RKO (cell line): Measurements from ENCODE around the gene ZNF679.
"Not testable (repeated sequence)": the region's sequence is repeated elsewhere in the genome, so short reads cannot be mapped to it uniquely, and the experiment has no call there.

Source experiments
- DNase-seq: peaks from one replicate; pipeline ENCODE4 v3.0.0-alpha.2; 2016; ENCODE audit warnings: low spot score

The ZNF679 gene

DNA sequence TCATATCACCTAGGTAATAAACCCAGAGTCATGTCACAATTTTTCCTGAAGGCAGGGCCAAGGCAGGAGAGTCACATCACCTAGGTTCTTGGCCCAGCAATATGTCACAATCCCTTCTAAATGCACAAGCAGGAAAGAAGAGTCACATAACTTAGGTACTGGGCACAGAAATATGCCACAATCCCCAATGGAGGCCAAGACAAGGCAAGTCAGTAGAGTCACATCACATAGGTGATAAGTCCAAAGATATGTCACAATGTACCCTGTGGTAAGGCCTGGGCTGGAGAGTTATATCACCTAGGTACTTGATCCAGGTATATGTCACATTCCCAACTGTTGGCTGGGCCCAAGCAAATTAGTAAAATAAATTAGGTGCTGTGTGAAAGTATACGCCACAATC, at the start of gene ZNF679:
Gene ZNF679, plus strand, starts transcription at position 301 of the 400 bp plus-strand sequence. CDS start 20,644 bp downstream, outside the sequence.
- DNase-seq = not testable (repeated sequence)

DNA sequence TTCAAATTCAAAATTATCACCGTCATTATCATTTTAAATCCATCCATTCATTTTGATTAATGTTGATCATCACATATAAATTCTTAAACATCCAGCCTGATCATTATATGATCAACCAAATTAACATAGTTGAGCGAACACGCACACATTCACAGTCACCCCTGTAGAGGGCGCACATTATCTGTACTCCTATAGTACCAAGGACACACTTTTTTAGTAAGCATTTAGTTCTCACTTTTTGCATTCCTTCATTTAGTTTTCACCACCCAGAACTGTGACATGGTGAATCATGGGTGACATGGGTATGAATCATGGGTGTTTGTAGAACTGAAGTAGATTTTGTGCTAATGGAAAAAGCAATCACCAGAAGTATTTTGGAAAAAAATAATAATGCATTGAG, 47.3 kb upstream of the ZNF679 start:
- peak; percentile 89 for DNase-seq

DNA sequence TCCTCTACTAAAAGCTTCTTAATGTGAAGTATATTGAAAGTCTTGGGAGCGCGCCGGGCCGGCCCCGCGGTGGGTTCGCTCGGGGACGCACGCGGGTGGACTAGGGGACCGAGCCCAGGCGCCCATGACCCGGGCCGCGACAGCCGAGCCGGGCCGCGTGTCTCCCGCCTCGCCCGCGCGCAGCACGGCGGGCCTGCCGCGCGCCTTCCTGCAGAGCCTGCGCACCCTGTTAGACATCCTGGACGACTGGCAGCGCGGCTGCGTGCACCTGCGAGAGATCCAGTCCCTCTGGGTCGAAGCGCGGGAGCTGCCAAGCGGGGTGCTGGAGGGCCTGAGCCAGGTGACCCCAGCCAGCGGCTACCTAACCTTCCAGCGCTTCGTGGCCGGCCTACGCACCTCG, 46.7 kb upstream of the ZNF679 start:
- no peak for DNase-seq

DNA sequence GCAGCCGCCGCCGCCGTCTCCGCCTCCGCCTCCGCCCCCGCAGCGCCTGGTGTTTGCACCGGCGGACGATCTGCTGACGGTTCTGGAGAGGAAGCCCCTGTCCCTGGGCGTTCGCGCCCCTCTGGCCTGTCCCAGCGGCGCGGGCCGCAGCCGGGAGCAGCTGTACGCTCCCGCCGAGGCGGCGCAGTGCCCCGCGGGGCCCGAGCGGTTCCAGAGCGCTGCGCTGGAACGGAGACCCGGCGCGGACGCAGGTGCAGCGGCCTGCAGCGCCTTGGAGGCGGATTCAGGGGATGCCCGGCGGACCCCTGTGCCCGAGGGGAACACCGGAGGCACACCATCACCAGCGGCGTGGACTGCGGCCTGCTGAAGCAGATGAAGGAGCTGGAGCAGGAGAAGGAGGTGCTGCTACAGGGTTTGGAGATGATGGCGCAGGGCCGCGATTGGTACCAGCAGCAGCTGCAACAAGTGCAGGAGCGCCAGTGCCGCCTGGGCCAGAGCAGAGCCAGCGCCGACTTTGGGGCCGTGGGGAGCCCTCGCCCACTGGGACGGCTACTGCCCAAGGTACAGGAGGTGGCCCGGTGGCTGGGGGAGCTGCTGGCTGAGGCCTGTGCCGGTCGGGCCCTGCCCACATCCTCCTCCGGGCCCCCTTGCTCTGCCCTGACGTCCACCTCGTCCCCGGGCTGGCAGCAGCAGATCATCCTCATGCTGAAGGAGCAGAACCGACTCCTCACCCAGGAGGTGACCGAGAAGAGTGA, 46.1 kb upstream of the ZNF679 start:
- no peak for DNase-seq

DNA sequence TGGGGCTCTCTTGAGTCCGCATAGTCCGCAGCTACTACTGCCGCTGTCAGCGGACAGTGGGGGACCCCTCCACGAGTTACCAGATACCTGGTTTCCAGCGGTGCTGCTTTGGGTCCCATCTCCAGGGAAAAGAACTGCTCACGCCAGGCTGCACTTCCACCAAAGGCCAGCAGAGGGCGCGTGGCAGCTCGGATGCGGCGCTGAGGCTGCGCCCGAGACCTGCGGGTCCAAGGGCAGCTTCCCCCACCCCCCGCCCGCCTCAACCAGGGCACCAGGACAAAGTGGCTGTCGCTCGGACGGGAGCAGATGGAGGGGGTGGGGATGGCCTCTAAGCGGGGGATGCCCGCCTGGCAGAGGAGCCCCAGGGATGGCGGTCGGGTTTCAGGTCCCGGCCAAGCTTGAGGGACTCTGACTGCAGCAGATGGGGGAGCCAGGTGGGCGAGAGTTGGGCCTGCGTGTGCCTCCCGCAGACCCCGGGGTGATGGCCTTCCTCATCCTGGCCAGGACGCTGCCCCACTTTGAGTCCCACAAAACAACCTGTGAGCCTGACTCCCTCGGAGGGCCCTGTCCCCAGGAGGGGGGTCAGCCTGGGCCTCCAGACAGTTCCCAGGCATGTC, 45.0 kb upstream of the ZNF679 start:
- DNase-seq = no peak

DNA sequence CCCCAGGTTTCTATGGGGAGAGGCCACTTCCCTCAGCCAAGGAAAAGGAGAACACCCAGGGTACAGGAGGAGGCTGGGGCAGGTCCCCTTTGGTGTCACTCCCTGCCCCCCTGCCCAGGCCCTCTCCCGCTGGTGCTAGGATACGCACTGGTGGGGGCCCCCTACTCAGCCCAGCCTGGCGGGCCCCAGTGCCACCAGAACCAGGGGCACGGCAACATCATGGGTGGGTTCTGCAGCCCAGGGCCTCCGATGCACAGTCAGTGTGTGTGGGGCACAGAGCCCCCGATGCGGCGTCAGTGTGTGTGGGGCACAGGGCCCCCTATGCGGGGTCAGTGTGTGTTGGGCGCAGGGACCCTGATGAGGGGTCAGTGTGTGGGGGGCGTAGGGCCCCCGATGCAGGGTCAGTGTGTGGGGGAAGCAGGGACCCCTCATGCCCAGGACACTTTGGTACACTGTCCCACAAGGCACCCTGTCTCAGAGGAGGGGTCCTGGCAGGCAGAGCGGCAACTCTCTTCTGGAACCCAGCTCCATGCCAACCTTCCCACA, 44.4 kb upstream of the ZNF679 start:
- no peak for DNase-seq

DNA sequence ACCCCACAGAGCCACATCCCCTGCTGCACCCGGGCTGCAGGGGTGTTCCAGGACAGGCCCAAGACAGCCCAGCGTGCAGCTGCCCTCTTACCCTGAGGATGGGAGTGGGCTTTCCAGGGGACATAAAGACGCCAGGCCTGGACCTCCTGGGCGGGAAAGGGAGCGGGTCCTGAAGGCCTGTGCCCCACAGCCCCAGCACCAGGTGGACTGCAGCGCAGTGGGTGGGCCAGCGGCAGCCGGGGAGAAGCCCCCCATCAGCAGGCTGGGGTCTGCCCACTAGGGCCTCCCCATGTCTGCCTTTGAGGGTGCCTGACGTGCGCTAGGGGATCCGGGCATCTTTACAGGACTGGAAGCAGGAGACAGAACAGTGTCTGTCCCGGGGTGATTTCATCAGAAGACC, 43.9 kb upstream of the ZNF679 start:
- no peak for DNase-seq

DNA sequence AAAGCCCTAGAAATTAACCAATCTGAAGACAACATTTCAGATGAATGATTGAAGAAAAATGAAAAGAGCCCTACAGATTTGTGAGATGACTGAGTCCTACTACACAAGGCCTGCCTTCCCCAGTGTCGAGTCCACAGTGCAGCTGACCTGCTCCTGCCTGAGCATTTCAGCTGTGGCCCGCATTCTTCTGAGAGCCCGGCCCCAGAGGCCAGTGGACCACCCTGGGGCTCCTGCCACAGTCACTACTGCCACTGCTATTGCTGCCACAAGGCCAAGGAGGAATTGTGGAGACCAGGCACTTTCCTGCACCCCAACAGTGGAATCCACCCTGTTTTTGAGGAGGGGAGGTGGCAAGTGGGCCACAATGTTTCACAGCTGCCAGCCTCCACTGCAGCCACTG, 40.9 kb upstream of the ZNF679 start:
- no peak for DNase-seq

DNA sequence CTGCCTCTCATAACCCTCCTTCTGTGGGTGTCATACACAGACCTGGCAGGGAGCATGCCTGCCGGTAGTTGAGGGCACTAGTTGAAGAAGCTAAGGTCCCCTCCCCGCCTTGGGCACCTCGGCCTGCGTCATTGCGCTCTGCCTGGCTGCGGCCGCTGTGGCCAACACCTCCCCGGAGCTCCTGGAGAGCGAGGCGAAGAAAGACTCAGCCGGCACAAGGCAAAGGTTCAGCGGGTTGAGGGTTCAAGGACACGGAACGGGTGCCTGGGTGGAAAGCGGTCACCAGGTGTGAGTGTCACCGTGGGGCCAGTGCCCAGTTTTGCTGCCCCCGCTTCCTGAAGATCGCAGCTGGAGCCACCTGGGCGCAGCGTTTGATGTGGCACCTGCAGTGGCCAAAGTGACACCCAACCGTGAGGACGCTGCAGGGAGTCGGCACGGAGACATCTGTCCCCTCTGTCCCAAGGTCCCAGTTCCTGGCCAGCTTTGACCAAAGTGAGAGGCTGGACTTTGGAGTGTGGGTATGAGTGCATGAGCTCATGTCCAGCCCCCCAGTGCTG, 36.0 kb upstream of the ZNF679 start:
- DNase-seq = no peak

DNA sequence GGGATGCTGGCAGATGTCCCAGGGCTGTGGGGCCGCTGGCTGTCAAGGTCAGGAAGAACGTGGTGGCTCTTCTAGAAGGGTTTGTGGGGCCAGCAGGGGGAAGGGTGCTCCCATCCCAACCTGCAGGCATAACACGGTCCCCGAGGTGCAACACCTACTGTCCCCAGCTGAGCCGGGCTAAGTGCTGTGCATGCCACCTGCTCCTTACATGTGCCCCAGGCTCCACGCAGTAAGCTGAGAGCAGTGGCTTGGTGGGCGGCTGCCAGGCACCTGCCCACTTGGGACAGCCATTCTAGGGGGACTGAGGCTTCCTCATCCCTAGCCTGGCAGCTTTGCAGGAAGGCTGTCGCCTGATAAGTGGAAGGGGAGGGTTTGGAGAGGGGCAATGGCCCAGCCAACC, 35.5 kb upstream of the ZNF679 start:
- DNase-seq = no peak

DNA sequence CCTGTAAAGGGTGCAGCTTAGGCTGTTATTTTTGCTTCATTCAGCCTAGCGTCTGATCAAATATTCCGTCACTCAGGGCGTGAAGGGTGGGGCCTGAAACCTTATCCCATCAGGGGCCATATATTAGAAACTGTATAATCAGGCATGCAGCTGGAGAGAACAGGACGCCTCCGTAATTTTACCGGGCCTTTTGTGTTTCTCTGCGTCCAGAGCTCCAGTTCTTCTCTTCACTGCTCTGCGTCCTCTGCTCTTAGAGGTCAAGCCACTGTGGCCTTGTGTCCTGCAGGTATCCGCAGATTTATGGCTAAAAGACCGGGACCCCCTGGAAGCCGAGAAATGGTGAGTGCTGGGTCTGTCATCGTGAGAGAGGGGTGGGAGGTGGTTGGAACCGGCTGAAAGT, 21.4 kb upstream of the ZNF679 start, which contains the start of gene ZNF735:
Gene ZNF735, plus strand, starts transcription at position 301 of the 400 bp plus-strand sequence. Its CDS starts 0 bp downstream, at position 301.
- no peak for DNase-seq

DNA sequence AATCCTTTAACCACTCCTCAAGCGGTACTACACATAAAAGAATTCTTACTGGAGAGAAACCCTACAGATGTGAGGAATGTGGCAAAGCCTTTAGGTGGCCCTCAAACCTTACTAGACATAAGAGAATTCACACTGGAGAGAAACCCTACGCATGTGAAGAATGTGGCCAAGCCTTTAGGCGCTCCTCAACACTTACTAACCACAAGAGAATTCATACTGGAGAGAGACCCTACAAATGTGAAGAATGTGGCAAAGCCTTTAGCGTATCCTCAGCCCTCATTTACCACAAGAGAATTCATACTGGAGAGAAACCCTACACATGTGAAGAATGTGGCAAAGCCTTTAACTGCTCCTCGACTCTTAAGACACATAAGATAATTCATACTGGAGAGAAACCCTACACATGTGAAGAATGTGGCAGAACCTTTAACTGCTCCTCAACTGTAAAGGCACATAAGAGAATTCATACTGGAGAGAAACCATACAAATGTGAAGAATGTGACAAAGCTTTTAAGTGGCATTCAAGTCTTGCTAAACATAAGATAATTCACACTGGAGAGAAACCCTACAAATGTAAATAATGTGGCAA, 8.5 kb upstream of the ZNF679 start:
- not testable (repeated sequence) for DNase-seq

DNA sequence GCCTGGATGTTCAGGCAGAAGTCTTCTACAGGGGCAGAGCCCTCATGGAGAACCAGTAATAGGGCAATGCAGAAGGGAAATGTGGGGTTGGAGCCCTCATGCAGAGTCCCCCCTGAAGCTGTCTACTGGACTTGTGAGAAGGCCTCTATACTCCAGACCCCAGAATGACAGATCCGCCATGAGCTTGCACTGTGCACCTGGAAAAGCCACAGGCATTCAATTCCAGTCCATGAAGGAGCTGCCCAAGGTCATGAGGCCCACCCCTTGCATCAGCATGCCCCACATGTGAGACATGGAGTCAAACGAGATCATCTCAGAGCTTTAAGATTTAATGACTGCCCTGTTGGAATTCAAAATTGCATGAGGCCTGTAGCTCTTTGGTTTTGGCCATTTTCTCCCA, 4.9 kb upstream of the ZNF679 start:
- no peak for DNase-seq

DNA sequence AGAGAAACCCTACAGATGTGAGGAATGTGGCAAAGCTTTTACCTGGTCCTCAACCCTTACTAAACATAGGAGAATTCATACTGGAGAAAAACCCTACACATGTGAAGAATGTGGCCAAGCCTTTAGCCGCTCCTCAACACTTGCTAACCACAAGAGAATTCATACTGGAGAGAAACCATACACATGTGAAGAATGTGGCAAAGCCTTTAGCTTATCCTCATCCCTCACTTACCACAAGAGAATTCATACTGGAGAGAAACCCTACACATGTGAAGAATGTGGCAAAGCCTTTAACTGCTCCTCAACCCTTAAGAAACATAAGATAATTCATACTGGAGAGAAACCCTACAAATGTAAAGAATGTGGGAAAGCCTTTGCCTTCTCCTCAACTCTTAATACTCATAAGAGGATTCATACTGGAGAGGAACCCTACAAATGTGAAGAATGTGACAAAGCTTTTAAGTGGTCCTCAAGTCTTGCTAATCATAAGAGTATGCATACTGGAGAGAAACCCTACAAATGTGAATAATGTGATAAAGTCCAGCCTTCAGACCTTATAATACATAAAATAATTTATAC, 38.2 kb downstream of the ZNF679 start:
- no peak for DNase-seq

DNA sequence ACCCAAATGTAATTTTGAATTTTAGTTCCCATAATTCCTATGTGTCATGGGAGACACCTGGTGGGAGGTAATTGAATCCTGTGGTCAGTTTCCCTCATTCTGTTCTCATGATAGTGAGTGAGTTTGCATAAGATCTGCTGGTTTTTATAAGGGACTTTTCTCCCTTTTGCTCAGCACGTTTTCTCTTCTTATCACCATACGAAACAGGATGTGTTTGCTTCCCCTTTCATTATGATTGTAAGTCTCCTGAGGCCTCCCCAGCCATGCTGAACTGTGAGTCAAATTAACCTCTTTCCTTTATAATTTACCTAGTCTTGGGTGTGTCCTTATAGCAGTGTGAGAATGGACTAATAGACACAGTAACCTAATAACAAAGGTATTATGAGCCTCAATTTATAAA, 49.4 kb downstream of the ZNF679 start:
- no peak for DNase-seq

DNA sequence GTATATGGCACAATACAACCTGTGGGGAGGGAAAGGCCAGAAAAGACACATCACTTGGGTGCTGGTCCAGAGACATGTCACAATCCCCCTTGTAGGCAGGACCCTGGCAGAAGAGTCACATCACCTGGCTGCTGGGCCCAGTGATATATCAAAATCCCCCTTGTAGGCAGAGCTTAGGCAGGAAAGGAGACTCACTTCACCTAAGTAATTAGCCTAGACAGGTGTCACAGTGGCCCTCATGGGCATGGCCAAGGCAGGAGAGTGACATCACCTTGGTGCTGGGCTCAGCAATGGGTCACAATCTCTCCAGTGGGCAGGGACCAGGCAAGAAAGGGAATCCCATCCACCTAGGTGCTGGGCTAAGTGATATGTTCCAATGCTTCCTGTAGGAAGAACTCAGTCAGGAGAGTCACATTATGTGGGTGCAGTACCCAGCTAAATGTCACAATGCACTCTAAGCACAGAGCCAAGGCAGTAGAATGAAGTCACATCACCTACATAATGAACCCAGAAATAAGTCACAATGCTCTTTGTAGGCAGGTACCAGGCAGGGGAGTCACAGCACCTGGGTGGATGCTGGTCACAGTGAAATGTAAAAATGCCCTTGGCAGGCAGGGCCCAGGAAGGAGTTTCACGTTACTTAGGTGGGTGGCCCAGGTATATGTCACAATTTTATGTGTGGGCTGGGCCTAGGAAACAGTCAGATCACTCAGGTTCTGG, 66.6 kb downstream of the ZNF679 start:
- DNase-seq = no peak

DNA sequence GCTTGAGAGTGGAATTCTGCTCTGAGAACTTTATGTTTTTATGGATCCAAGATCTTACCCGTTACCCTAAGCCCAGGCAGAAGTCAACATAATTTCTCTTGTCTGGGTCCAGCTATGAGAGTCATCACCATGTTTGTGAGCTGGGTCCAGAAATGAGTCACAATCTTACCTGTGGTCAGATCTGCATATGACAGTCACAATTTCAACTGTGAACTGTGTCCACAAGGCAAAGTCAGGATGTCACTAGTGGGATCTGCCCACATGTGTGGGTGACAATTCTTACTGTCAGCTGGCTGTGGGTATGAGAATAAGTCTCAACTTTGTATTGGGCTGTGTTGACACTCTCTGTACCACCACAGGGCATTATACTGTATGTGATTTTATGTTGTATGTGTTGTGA, 69.1 kb downstream of the ZNF679 start:
- not testable (repeated sequence) for DNase-seq

DNA sequence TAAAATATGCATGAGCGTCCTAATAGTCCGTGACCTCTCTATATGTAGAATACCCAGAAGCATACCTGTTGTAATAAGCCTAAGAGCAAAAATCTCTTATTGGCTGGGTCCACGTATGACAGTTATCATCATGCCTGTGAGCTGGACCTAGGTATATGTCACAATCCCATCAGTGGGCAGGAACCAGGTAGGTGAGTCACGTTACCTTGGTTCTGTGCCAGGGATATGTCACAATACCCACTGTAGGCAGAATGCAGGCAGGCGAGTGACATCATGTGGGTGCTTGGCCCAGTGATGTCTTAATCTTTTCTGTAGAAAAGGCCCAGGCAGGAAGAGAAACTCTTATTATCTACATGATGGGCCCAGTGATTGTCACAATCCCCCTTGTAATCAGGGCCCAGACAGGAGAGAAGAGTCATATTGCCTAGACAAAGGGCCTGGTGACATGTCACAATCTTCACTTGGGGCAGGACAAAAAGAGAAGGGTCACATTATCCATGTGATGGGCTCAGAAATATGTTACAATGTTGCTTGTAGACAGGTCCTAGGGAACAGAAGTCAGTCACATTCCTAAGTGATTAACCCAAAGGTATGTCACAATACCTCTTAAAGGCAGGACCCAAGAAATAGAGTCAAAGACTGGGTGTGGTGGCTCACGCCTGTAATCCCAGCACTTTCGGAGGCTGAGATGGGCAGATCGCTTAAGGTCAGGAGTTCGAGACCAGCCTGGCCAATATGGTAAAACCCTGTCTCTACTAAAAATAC, 72.5 kb downstream of the ZNF679 start:
- peak; percentile 8 for DNase-seq

DNA sequence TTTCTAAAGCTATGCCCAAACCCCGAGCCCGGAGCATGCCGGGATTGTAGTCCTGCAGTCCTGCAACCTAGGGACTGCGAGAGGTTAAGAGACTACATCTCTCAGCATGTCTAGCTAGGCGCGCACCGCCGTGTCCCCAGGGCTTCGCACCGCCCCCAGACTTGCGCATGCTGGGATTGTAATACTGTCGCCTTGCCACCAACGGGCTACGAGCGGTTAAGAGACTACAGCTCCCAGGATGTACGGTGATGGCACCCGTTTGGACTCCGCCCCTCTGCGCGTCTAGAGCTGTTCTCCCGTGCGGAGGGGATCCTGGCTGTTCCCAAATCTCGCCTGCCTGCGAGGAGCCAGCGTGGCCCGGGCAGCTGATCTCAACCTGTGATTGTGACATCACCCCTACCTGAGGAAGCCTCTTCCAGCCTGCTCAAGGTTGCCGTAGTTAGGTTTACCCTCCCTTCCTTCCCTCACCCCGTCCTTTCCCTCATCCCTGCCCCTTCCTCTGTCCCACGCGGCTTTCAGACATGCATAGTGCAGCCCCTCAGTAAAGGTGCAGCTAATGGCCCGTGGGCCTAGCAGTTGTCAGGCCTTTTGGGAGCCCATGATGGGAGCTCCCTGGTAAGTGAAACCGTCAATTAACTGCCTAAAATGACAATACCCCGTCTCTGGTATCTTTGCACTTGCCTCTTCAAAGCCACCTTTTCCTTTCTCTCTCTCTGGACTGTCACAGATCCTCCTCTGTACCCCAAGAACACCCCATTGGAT, 79.2 kb downstream of the ZNF679 start:
- no peak for DNase-seq

DNA sequence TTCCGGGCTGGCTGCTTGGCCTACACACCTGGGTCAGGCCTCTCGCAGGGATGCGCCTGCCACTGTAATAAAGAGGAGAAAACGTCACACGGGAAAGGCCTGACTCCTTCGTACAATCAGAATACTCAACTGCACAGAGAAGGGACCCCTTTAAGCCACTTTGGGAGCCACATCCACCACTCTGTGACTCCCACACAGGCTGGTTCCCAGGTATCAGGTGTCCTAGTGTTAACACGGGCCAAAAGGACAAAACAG, 79.7 kb downstream of the ZNF679 start:
- DNase-seq = no peak
